IPS-18a (cell line): Measurements from ENCODE around the gene PHKG2.
A peak's percentile ranks its signal among the peaks of the same experiment; 100 is the strongest.

Experiments
- H3K27ac ChIP-seq: one replicate; pipeline ENCODE4 v1.5.1; 2013; ENCODE audit warnings: low read length
- H3K27me3 ChIP-seq: one replicate; pipeline ENCODE4 v1.6.1; 2013; ENCODE audit warnings: mild to moderate bottlenecking, low read length; ENCODE audit not compliant: control insufficient read depth, insufficient read depth
- H3K36me3 ChIP-seq: one replicate; pipeline ENCODE4 v1.6.1; 2013; ENCODE audit warnings: low read depth, low read length; ENCODE audit not compliant: control insufficient read depth
- H3K4me1 ChIP-seq: one replicate; pipeline ENCODE4 v1.6.1; 2013; ENCODE audit warnings: low read depth, low read length; ENCODE audit not compliant: control insufficient read depth
- H3K4me3 ChIP-seq: one replicate; pipeline ENCODE4 v1.5.1; 2013; ENCODE audit warnings: low read length
- H3K9ac ChIP-seq: one replicate; pipeline ENCODE4 v1.6.1; 2013; ENCODE audit warnings: mild to moderate bottlenecking, low read length, moderate library complexity
- H3K9me3 ChIP-seq: one replicate; pipeline ENCODE4 v1.6.1; 2013; ENCODE audit warnings: low read depth, low read length; ENCODE audit not compliant: control insufficient read depth

Gene PHKG2

DNA sequence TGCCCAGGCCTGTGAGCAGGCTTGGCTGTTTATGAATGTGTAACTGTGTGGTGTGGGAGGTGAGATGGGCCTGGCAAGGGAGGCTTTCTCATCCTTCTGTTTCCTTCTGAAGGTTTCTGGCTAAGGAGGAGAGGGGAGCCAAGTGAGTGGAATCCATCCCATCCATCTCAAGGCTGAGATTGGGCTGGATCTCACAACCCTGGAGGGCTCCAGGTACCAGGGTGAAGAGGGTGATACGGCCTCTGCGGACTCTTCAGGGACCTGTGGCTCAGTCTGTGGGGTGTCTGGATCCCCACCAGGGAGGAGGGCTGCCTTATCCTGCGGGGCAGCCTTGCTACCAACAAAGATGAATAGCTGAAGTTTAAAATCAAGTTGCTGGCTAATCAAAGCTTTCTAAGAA lies 31.8 kb downstream of the PHKG2 start:
- Histone ChIP-seq H3K27me3 (peaks cover 3% of the 10 kb centered on the region), H3K4me1 (no peaks in the 10 kb centered on the region), H3K4me3 (no peak overlapping the region), H3K27ac (no peak overlapping the region), H3K9me3 (no peaks in the 10 kb centered on the region), H3K9ac (no peak overlapping the region), H3K36me3 (peaks cover 26% of the 10 kb centered on the region)

DNA sequence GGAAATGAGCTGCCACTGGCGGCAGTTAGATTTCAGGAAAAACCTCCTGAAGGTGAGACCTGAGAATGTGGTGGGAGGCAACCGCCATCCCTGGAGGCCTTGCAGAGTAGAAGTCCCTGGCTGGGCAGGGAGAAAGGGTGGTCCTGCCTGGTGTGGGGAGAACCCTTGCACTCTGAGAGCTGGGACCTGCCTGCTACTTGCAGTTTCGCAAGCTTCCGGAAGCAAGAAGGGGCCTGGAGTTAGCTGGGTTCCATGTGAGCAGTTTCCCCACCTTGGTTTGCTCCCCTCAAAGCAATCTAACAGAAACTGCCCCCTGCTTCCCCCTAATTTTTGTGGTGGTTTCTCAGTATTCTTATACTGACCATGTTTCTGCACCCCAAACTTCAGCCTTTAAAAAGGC lies 32.3 kb downstream of the PHKG2 start:
- Histone ChIP-seq H3K4me3 (no peak overlapping the region), H3K4me1 (no peaks in the 10 kb centered on the region), H3K9ac (no peak overlapping the region), H3K36me3 (peaks cover 26% of the 10 kb centered on the region), H3K27me3 (peaks cover 3% of the 10 kb centered on the region), H3K27ac (no peak overlapping the region), H3K9me3 (no peaks in the 10 kb centered on the region)

- peaks cover 3% of the 10 kb centered on the region for H3K4me1 ChIP-seq
- H3K4me3 ChIP-seq: no peak overlapping the region
These were observed 34.5 kb downstream of the PHKG2 start for GRCh38 chr16:30782486-30783279.

GRCh38 chr16:30783280-30784109 lies 35.3 kb downstream of the PHKG2 start:
- H3K27ac ChIP-seq: no peak overlapping the region

More at GRCh38 chr16:30782486-30783279, 34.5 kb downstream of the PHKG2 start:
- no peaks in the 10 kb centered on the region for H3K9me3 ChIP-seq
- no peak overlapping the region for H3K27ac ChIP-seq
- H3K9ac ChIP-seq: no peak overlapping the region
- H3K36me3 ChIP-seq: peaks cover 26% of the 10 kb centered on the region
- H3K27me3 ChIP-seq: no peaks in the 10 kb centered on the region

GRCh38 chr16:30784215-30784614 lies 36.0 kb downstream of the PHKG2 start:
- Histone ChIP-seq H3K36me3 (peaks cover 26% of the 10 kb centered on the region), H3K9me3 (no peaks in the 10 kb centered on the region), H3K9ac (no peak overlapping the region), H3K4me1 (peaks cover 5% of the 10 kb centered on the region), H3K27ac (no peak overlapping the region), H3K4me3 (no peak overlapping the region), H3K27me3 (no peaks in the 10 kb centered on the region)

More at GRCh38 chr16:30783280-30784109, 35.3 kb downstream of the PHKG2 start:
- Histone ChIP-seq H3K4me1 (peaks cover 5% of the 10 kb centered on the region), H3K9ac (no peak overlapping the region), H3K36me3 (peaks cover 26% of the 10 kb centered on the region), H3K9me3 (no peaks in the 10 kb centered on the region), H3K4me3 (no peak overlapping the region), H3K27me3 (no peaks in the 10 kb centered on the region)

GRCh38 chr16:30785126-30786106 lies 37.2 kb downstream of the PHKG2 start:
- Histone ChIP-seq H3K9ac (peak overlapping the region; percentile 58), H3K4me1 (peaks cover 5% of the 10 kb centered on the region), H3K36me3 (peaks cover 23% of the 10 kb centered on the region), H3K4me3 (peak overlapping the region; percentile 78), H3K27ac (no peak overlapping the region), H3K27me3 (no peaks in the 10 kb centered on the region), H3K9me3 (no peaks in the 10 kb centered on the region)

- Histone ChIP-seq H3K27ac (no peak overlapping the region), H3K9me3 (no peaks in the 10 kb centered on the region), H3K4me3 (peak overlapping the region; percentile 78), H3K4me1 (peaks cover 5% of the 10 kb centered on the region), H3K36me3 (peaks cover 23% of the 10 kb centered on the region), H3K9ac (peak overlapping the region; percentile 69), H3K27me3 (no peaks in the 10 kb centered on the region)
These were observed 38.1 kb downstream of the PHKG2 start for GRCh38 chr16:30786115-30786935.

GRCh38 chr16:30786936-30787612 lies 38.8 kb downstream of the PHKG2 start, which contains the start of gene ZNF629:
TSS of gene ZNF629 (minus strand) at chr16:30787205. CDS start at chr16:30784482, 2,723 bp downstream.
- H3K4me1 ChIP-seq: peaks cover 5% of the 10 kb centered on the region
- peak within 1 kb of the TSS; percentile 69 for H3K9ac ChIP-seq
- no peaks in the 10 kb centered on the region for H3K9me3 ChIP-seq
- H3K27me3 ChIP-seq: no peaks in the 10 kb centered on the region
- H3K4me3 ChIP-seq: peak within 1 kb of the TSS; percentile 78
- H3K27ac ChIP-seq: peak within 1 kb of the TSS; percentile 67
- peaks cover 19% of the 10 kb centered on the region for H3K36me3 ChIP-seq

GRCh38 chr16:30787613-30788378 lies 39.6 kb downstream of the PHKG2 start:
- Histone ChIP-seq H3K9me3 (no peaks in the 10 kb centered on the region), H3K36me3 (peaks cover 12% of the 10 kb centered on the region), H3K9ac (peak overlapping the region; percentile 69), H3K27ac (no peak overlapping the region), H3K27me3 (no peaks in the 10 kb centered on the region), H3K4me1 (peaks cover 5% of the 10 kb centered on the region), H3K4me3 (peak overlapping the region; percentile 78)
